DOHH2 (cell line): ENCODE results near the gene EXOSC9.

Experiments used
- CTCF ChIP-seq: fragments of 200-600 bp; sonication (generic); IDR thresholded peaks from one replicate; pipeline ENCODE4 v1.5.1; 2014; ENCODE audit warnings: antibody characterized with exemption, mild to moderate bottlenecking, low read depth, low read length; ENCODE audit not compliant: poor library complexity, severe bottlenecking
- EZH2phosphoT487 ChIP-seq: fragments of 200-600 bp; sonication (generic); IDR thresholded peaks from 2 replicates; pipeline ENCODE4 v1.6.1; 2017; ENCODE audit warnings: borderline replicate concordance, mild to moderate bottlenecking, antibody characterized with exemption, low read length, moderate library complexity, mixed read lengths

- no peak for TF ChIP-seq CTCF
- no peak for TF ChIP-seq EZH2phosphoT487
Measured at GRCh38 chr4:121778991-121779628, 22.0 kb upstream of the EXOSC9 start.
